Kidney epithelial cell (primary cell): ENCODE results near the gene RPLP2. TPM values are rescaled to one million over a fixed set of nuclear protein-coding genes. Genes with fewer than 3 reads are reported as not detected.
A peak's percentile ranks its signal among the peaks of the same experiment; 100 is the strongest.

ENCODE experiments used
- DNase-seq: peaks from one replicate; pipeline ENCODE4 v3.0.0-alpha.2; 2010; ENCODE audit warnings: low read depth
- H3K27me3 ChIP-seq: 2 replicates; pipeline ENCODE4 v1.6.0; 2011; ENCODE audit warnings: low read length; ENCODE audit not compliant: control insufficient read depth, insufficient read depth
- H3K36me3 ChIP-seq: 2 replicates; pipeline ENCODE4 v1.5.1; 2011; ENCODE audit warnings: low read length; ENCODE audit not compliant: control insufficient read depth, insufficient read depth
- H3K4me3 ChIP-seq: 2 replicates; pipeline ENCODE4 v1.5.1; 2011; ENCODE audit warnings: low read depth, mild to moderate bottlenecking, control low read depth, low read length
- total RNA-seq: library from RNA; depleted of rRNA; stranded (reverse); fragments of >200 nt; gene quantifications from 2 replicates; pipeline ENCODE4 v1.2.3, GENCODE V29; 2015
- TF ChIP-seq, protein P1 (sequence below): IDR thresholded peaks from 2 replicates; pipeline ENCODE4 v1.5.1; 2011; ENCODE audit warnings: mild to moderate bottlenecking, moderate library complexity, low read length, control low read depth, inconsistent platforms; ENCODE audit not compliant: insufficient read depth, poor library complexity, severe bottlenecking

Gene RPLP2
- total RNA-seq, 1 donor from 2014 or later, result 708 TPM

DNA sequence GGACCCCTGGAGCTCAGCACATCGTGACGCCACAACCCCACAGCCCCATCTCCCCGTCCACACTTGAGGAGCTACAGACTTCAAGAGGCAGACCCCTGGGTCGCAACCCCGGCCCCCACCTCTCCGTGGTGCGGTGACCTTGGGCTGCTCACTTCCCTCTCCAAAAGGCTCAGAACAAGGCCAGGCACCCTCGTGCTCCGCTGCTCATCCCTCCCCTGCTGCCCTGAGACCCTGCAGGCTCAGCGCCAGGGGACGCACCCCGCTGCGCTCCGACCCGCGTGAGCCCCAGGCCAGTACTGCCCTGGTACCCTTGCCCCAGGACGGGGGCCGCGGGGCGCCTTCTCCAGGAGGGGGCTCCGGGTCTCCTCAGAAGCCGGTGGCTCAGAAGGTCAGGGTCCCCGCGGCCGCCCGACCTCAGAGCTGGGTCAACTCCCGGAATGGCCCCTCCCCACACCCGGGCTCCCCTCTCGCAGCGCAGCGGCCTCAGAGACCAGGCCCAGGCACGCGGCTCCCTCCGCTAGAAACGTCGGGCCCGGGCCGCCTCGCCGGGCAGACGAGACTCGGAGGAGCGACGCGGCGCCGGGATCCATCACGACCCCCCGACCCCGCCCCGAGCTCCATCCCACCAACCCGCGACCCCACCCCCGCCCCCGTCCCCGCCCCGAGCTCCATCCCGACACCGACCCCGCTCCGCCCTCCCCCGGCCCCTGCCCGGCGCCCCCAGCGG is 33.0 kb upstream of the RPLP2 start:
- Histone ChIP-seq H3K36me3 (peaks cover under 1% of the 10 kb centered on the region), H3K27me3 (no peaks in the 10 kb centered on the region), H3K4me3 (peak overlapping the region; percentile 80)
- TF ChIP-seq, protein P1, sequence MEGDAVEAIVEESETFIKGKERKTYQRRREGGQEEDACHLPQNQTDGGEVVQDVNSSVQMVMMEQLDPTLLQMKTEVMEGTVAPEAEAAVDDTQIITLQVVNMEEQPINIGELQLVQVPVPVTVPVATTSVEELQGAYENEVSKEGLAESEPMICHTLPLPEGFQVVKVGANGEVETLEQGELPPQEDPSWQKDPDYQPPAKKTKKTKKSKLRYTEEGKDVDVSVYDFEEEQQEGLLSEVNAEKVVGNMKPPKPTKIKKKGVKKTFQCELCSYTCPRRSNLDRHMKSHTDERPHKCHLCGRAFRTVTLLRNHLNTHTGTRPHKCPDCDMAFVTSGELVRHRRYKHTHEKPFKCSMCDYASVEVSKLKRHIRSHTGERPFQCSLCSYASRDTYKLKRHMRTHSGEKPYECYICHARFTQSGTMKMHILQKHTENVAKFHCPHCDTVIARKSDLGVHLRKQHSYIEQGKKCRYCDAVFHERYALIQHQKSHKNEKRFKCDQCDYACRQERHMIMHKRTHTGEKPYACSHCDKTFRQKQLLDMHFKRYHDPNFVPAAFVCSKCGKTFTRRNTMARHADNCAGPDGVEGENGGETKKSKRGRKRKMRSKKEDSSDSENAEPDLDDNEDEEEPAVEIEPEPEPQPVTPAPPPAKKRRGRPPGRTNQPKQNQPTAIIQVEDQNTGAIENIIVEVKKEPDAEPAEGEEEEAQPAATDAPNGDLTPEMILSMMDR, result no peak
- DNase-seq, result no peak

DNA sequence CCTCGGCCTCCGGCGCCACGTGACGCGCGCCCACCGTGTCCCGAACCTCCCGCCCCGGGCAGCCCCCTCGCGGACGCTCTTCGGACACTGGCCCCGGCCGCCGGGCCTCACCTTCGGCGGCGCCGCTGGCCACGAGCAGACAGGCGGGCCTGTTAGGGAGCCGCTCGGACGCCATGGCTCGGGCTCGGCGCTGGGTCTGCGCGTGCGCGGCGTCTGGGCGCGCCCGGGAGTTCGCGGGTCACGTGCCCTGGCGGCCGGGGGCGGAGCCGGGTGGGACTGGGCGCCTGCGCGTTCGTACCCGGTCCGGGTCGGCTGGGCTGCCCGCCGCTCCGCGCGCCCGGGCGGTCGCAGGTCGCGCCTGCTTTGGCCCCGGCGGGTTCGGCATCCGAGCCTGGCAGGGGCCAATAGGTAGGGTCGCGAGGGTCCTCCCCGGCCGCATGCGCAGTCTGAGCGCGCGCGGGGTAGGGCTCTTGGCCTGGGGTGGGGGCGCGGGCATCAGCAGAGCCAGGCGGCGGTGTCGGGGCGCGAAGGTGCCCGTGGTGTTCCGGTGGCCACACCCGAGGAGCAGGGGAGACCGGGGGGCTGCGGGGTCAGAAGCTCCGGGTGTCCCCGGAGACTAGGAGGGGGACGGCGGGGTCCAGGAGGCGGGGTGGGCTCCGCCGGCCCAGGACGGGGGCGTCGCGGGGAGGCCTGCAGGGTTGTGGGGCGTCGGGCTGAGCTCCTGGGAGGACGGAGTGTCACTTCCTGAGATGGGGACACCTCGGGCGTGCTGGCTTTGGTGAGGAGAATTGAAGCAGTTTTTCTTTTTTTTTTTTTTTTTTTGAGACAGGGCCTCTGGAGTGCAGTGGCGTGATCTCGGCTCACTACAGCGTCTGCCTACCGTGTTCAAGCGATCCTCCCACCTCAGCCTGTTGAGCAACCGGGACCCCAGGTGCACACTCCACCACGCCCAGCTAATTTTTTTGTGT is 32.2 kb upstream of the RPLP2 start, which contains the start of gene GATD1:
GATD1 (minus strand) TSS at position 200 of the 968 bp plus-strand sequence; CDS start at position 175, 25 bp downstream.
- TF ChIP-seq, protein P1, result no peak
- Histone ChIP-seq H3K27me3 (no peaks in the 10 kb centered on the region), H3K36me3 (no peaks in the 10 kb centered on the region), H3K4me3 (peak within 1 kb of the TSS; percentile 80)
- DNase-seq, result no peak

DNA sequence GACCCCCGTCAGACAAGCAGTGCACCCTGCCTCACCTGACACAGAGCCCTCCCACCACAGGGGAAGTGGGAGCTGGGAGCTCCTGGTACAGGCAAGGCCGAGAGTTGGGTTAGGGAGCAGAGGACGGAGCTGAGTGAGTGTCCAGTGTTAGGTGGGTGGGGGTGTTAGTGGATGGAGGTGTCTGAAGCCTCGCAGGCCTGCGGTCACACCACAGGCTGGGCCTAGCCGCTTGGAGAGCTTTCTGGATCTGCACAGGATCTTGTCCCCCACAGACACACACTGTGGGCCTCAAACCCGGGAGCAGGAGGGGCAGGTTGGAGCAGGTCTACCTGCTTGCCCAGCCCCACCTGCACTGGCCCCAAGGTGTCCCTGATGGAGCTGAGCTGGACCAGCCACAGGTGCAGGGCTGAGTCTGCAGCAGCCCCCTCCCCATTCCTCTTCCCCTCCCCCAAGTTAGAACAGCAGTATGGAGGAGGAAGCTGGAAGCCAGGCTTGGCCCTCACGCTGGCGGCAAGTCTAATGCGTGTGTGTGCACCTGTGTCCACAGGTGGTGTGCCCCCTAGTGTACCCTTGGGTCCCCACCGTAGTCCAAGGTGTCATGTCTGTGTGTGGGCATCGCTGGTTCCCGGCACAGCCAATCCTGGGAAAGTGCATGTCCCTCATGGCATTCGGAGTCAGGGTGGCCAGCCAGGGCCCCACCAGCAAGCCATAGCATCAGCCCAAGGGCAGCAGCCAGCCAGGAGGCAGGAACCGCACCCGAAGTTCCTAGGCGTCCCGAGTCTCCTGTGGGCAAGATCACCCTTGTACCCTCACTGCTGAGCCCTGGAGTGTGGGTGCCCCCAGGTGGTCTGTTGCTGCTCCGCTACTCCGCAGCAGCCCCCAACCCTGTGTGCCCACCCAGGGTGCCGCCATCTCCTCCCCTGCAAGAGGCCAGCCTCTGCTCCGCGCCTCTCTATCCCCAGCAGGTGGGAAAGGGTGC is 30.5 kb upstream of the RPLP2 start:
- H3K4me3 ChIP-seq, result no peak overlapping the region
- TF ChIP-seq, protein P1, result no peak
- H3K36me3 ChIP-seq, result no peaks in the 10 kb centered on the region
- no peak for DNase-seq
- no peaks in the 10 kb centered on the region for H3K27me3 ChIP-seq

DNA sequence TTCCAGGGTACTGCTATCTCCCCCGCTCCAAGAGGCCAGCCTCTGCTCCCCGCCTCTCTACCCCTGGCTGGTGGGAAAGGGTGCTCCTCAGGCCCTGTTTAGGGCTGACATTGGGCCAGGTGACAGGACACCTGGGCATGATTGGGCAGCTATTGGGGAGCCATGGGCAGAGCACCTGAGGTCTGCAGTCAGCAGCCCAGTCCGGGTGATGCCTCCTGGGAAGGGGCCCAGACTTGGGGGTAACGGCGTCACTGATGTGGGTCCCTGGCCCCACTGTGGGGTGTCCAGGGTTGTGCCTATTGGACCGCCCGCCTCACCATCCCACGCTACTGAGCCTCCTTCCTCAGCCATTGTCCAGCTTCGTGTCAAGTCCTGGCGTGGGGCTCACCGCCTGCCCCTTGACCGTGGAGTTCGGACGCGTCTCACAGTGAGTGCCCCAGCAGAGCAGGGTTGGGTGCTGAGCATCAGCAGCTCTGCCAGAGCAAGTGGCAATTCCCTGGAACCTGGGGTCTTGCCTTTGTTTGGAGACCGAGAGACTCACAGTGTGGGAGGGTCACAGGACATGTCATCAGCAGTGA is 29.7 kb upstream of the RPLP2 start:
- no peak for DNase-seq
- no peak overlapping the region for H3K4me3 ChIP-seq
- TF ChIP-seq, protein P1, result no peak
- H3K36me3 ChIP-seq, result no peaks in the 10 kb centered on the region
- no peaks in the 10 kb centered on the region for H3K27me3 ChIP-seq

DNA sequence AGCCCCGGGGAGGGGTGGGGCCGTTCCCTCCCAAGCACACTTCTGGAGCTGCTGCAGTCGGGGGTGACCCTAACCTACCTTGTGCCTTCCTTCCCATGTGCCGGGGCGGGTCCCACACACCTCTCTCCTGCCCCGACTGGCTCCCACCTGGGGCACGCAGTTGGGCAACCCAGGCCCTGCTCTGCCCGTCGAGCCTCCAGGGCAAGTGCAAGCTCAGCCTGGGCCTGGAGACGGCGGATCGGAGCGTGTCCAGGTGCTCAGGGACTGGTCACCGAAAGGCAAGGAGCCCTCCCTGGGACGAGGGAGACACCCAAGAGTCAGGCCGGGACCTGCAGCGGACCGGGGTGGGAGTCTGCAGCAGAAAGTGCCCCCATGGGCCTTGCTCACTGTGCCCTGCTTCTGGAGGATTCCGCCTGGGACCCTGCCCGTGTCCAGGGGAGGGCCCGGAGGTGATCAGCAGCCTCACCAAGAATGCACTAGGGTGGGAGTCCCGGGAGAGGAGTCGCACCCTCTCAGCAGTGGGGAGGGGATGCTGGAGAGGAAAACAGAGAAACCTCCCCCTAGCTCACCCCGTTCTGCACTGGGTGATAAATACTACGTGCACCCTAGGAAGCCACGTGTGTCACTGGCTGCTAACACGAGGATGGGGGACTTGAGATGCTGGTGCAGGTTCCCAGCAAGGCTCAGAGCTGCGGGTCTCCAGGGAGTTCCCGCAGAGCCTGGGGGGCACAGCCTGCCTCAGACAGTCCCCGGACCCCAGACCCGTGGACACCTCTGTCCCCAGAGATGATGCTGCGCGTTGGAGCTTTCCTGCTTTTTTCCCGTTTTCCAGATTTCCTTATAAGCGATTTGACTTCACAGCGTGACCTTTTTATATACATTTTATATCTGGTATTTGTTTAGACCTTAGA is 27.2 kb upstream of the RPLP2 start:
- no peak for DNase-seq
- no peaks in the 10 kb centered on the region for H3K36me3 ChIP-seq
- no peak overlapping the region for H3K4me3 ChIP-seq
- peaks cover 2% of the 10 kb centered on the region for H3K27me3 ChIP-seq
- TF ChIP-seq, protein P1, result no peak
